K562 (cell line): ENCODE data around the gene SOX12. TPM values are rescaled to one million over a fixed set of nuclear protein-coding genes. Genes with fewer than 3 reads are reported as not detected.
A peak's percentile ranks its signal among the peaks of the same experiment; 100 is the strongest.

Experiments
- BCLAF1 ChIP-seq, 2 experiments: fragments of 450-650 bp in 1 of 2; IDR thresholded peaks; 2 replicates each; pipeline ENCODE4 v1.6.1; 2011 to 2017; ENCODE audit warnings: low read depth in 2 of 2, antibody characterized with exemption in 1 of 2, borderline replicate concordance in 1 of 2, low read length in 1 of 2, mild to moderate bottlenecking in 1 of 2, mixed read lengths in 1 of 2; ENCODE audit not compliant: control insufficient read depth in 1 of 2
- CEBPZ ChIP-seq: fragments of 150-350 bp; IDR thresholded peaks from 2 replicates; pipeline ENCODE4 v1.6.1; 2014; ENCODE audit warnings: low read depth, mild to moderate bottlenecking, low read length, borderline replicate concordance
- ETV1 ChIP-seq: fragments of 450-650 bp; conservative IDR thresholded peaks from 2 replicates; pipeline ENCODE4 v1.6.1; 2016; ENCODE audit warnings: missing genetic modification characterization, control low read depth, low read depth, missing compliant biosample characterization
- HNRNPL ChIP-seq: fragments of 200-400 bp; formaldehyde crosslinking; IDR thresholded peaks from 2 replicates; pipeline ENCODE4 v1.6.1; 2017; ENCODE audit warnings: low read depth, mild to moderate bottlenecking, low read length
- JUN ChIP-seq, 2 experiments: sonication (generic) in 1 of 2; formaldehyde crosslinking in 1 of 2; IDR thresholded peaks; 2 replicates each; pipeline versions ENCODE4 v1.6.1 to v1.8.0; 2012 to 2022; ENCODE audit warnings: borderline replicate concordance in 2 of 2, mild to moderate bottlenecking in 2 of 2, improper control_type of control experiment in 1 of 2, low read depth in 1 of 2, low read length in 1 of 2, missing genetic modification reagents in 1 of 2
- MYC ChIP-seq, 2 experiments: fragments of 250-450 bp in 1 of 2; sonication (Bioruptor Pico) in 1 of 2; IDR thresholded peaks; 2 replicates each; pipeline versions ENCODE4 v1.5.1 to v1.6.1; 2012 to 2021; ENCODE audit warnings: low read depth in 2 of 2, borderline replicate concordance in 1 of 2, improper control_type of control experiment in 1 of 2, low read length in 1 of 2, mild to moderate bottlenecking in 1 of 2, moderate library complexity in 1 of 2
- NR3C1 ChIP-seq: sonication (generic); formaldehyde crosslinking; IDR thresholded peaks from 2 replicates; pipeline ENCODE4 v1.8.1; 2022; ENCODE audit warnings: missing genetic modification reagents
- PATZ1 ChIP-seq: fragments of 250-450 bp; sonication (Bioruptor Pico); IDR thresholded peaks from 2 replicates; pipeline ENCODE4 v1.5.0; 2020; ENCODE audit warnings: mild to moderate bottlenecking, borderline replicate concordance
- POLR2G ChIP-seq: fragments of 200-400 bp; formaldehyde crosslinking; IDR thresholded peaks from 2 replicates; pipeline ENCODE4 v1.6.1; 2017; ENCODE audit warnings: low read depth, mild to moderate bottlenecking, antibody characterized with exemption, low read length, moderate library complexity
- RAD21 ChIP-seq, 2 experiments: fragments of 250-450 bp in 1 of 2; fragments of 450-650 bp in 1 of 2; sonication (Bioruptor Pico) in 1 of 2; formaldehyde crosslinking in 1 of 2; IDR thresholded peaks in 1 of 2; conservative IDR thresholded peaks in 1 of 2; 2 replicates each; pipeline versions ENCODE4 v1.4.0 to v1.8.0; 2020 to 2022; ENCODE audit warnings: mild to moderate bottlenecking in 2 of 2, moderate library complexity in 1 of 2
- SNRNP70 ChIP-seq: fragments of 200-400 bp; formaldehyde crosslinking; optimal IDR thresholded peaks from 2 replicates; pipeline ENCODE3; 2017; ENCODE audit warnings: low read depth, low read length
- SP1 ChIP-seq: sonication (generic); formaldehyde crosslinking; IDR thresholded peaks from 2 replicates; pipeline ENCODE4 v1.8.1; 2022; ENCODE audit warnings: mild to moderate bottlenecking, missing genetic modification reagents
- STAT5B ChIP-seq: fragments of 250-450 bp; sonication (Bioruptor Pico); IDR thresholded peaks from 2 replicates; pipeline ENCODE4 v1.8.0; 2021; ENCODE audit warnings: mild to moderate bottlenecking, inconsistent platforms
- XRCC5 ChIP-seq: fragments of 200-400 bp; formaldehyde crosslinking; IDR thresholded peaks from 2 replicates; pipeline ENCODE4 v1.6.1; 2017; ENCODE audit warnings: low read depth, mild to moderate bottlenecking, low read length
- ZNF507 ChIP-seq: conservative IDR thresholded peaks from 2 replicates; pipeline ENCODE4 v1.6.1; 2017; ENCODE audit warnings: missing genetic modification characterization, missing compliant biosample characterization
- polyA plus RNA-seq, 8 experiments: library from polyadenylated mRNA; depleted of rRNA in 4 of 8; stranded (reverse) in 5 of 8; unstranded in 3 of 8; fragments of >200 nt; fragmentation: Nextera tagmentation in 2 of 8; fragmentation: Illumina TruSeq in 1 of 8; extraction: Ambion mirVana in 2 of 8; extraction: Trizol in 1 of 8; gene quantifications; 2 replicates each; pipeline versions ENCODE4 v1.2.1 to v1.2.3, GENCODE V29; 2011 to 2014; ENCODE audit warnings: inconsistent platforms in 1 of 8, missing spikeins in 1 of 8
- total RNA-seq, 7 experiments: library from RNA; depleted of rRNA in 6 of 7; stranded (reverse); fragments of >200 nt in 6 of 7; fragmentation: Illumina TruSeq in 2 of 7; extraction: Trizol in 2 of 7; gene quantifications; 2 replicates each; pipeline versions ENCODE4 v1.2.1 to v1.2.3, GENCODE V29; 2011 to 2021; ENCODE audit warnings: low replicate concordance in 1 of 7

The SOX12 gene
- total and polyA plus RNA-seq, 9 of the 15 experiments (the other 6 are each of a cell fraction or from before 2014, with no cell fraction given): 0.42 to 26.3 (median 2.6) TPM

- TF ChIP-seq MYC (IDR thresholded peaks at IDR 0.05; ENCODE audit: low read depth, low read length): peak; percentile 83
- no peak for TF ChIP-seq MYC (CRISPR knock-in tag; IDR thresholded peaks at IDR 0.05; ENCODE audit: borderline replicate concordance, low read depth)
- TF ChIP-seq HNRNPL: 0 out of 2 replicates have a peak, but pooled peaks have one; percentile 19
- no peak for TF ChIP-seq PATZ1 (CRISPR knock-in tag)
- peak; percentile 64; the same call in 1 of the 2 replicates for TF ChIP-seq XRCC5
- no peak for TF ChIP-seq CEBPZ
- TF ChIP-seq SNRNP70: no peak
- peak; percentile 79 for TF ChIP-seq ETV1 (tag)
- TF ChIP-seq STAT5B (CRISPR knock-in tag): no peak
- peak; percentile 94 for TF ChIP-seq POLR2G
- no peak for TF ChIP-seq ZNF507 (tag)
- no peak; the same call in 1 of the 2 replicates for TF ChIP-seq NR3C1 (CRISPR knock-in tag)
- 0 out of 4 replicates have a peak, but pooled peaks of 1 of the 2 experiments have one; percentile 21 for TF ChIP-seq BCLAF1 (IDR thresholded peaks at IDR 0.05; ENCODE audit: borderline replicate concordance in 1 of 2, control insufficient read depth in 1 of 2, low read depth in 2 of 2, low read length in 1 of 2)
- TF ChIP-seq RAD21 (CRISPR knock-in tag; conservative IDR thresholded peaks at IDR 0.05 in 1 of 2, IDR thresholded peaks at IDR 0.05 in 1 of 2): peak in 1 of 2 experiments; percentile 11; a peak in 1 of 4 replicates
- TF ChIP-seq SP1 (CRISPR knock-in tag): 0 out of 2 replicates have a peak, but pooled peaks have one; percentile 31
- TF ChIP-seq JUN (IDR thresholded peaks at IDR 0.05; ENCODE audit: borderline replicate concordance, low read depth, low read length): 0 out of 2 replicates have a peak, but pooled peaks have one; percentile 32
- TF ChIP-seq JUN (CRISPR knock-in tag; IDR thresholded peaks at IDR 0.05; ENCODE audit: borderline replicate concordance): no peak
Observed at GRCh38 chr20:297098-297924, 28.0 kb upstream of the SOX12 start, which contains the start of gene ZCCHC3 (continued).
